K562 (cell line): ENCODE data around the gene CDYL. TPM values are rescaled to one million over a fixed set of nuclear protein-coding genes. Genes with fewer than 3 reads are reported as not detected.

Source experiments
- ATAC-seq: fragments of 200-7000 bp; cut with Tn5 transposase; 3 replicates; pipeline ENCODE4 v1.9.1; 2020; ENCODE audit warnings: moderate library complexity
- BruUV-seq: library from RNA; stranded (reverse); fragments of 400-500 nt; replicated peaks from 2 replicates; lab custom pipeline; 2021; lab: Mats Ljungman, UMichigan
- CTCF ChIA-PET: fragments of 300-600 bp; formaldehyde crosslinking; extraction: SDS; loops from one replicate; lab custom pipeline; 2021; ENCODE audit warnings: low intra/inter-chr PET ratio; lab: Yijun Ruan, JAX
- POLR2A ChIA-PET: fragments of 300-600, 350-650 bp; sonication (Branson Sonifier 250); formaldehyde crosslinking; extraction: SDS; loops from one replicate; lab custom pipeline; 2021; ENCODE audit warnings: antibody characterized with exemption, inconsistent platforms; lab: Yijun Ruan, JAX
- DNase-seq, 4 experiments: peaks; one replicate each; pipeline versions ENCODE4 v3.0.0 to v3.0.0-alpha.2; 2011 to 2018; ENCODE audit warnings: low spot score in 3 of 4, mixed read lengths in 3 of 4; ENCODE audit errors: extremely low read depth in 1 of 4
- FAIRE-seq: peaks from 2 replicates; lab custom pipeline; 2011; peaks lifted over from hg19 to GRCh38; lab: Jason Lieb, UNC
- H2AFZ ChIP-seq: 2 replicates; pipeline ENCODE4 v1.6.0; 2011; ENCODE audit warnings: low read depth, low read length, control low read depth, inconsistent platforms
- H3K27ac ChIP-seq: fragments of 200-600 bp; 3 replicates; pipeline ENCODE4 v1.8.0; 2011; ENCODE audit warnings: low read depth, mild to moderate bottlenecking, control low read depth, inconsistent platforms, low read length, moderate library complexity, mixed read lengths; ENCODE audit errors: extremely low read depth
- H3K27me3 ChIP-seq, 2 experiments: fragments of 300-600 bp in 1 of 2; 2 replicates in 1 of 2; 3 replicates in 1 of 2; pipeline versions ENCODE4 v1.6.0 to v1.8.0; 2011; ENCODE audit warnings: inconsistent platforms in 2 of 2, low read length in 2 of 2, mild to moderate bottlenecking in 1 of 2, mixed read lengths in 1 of 2, moderate library complexity in 1 of 2; ENCODE audit not compliant: control insufficient read depth in 2 of 2, insufficient read depth in 2 of 2
- H3K36me3 ChIP-seq: fragments of 300-600 bp; 3 replicates; pipeline ENCODE4 v1.8.0; 2011; ENCODE audit warnings: mild to moderate bottlenecking, low read length, inconsistent platforms; ENCODE audit not compliant: control insufficient read depth, insufficient read depth
- H3K4me1 ChIP-seq, 2 experiments: fragments of 200-600 bp in 1 of 2; replicated peaks in 1 of 2; 2 replicates in 1 of 2; 3 replicates in 1 of 2; pipeline versions ENCODE4 v1.5.1 to v1.8.0; 2011; ENCODE audit warnings: inconsistent platforms in 2 of 2, low read length in 2 of 2, mild to moderate bottlenecking in 1 of 2, mixed read lengths in 1 of 2, moderate library complexity in 1 of 2; ENCODE audit not compliant: control insufficient read depth in 2 of 2, insufficient read depth in 2 of 2
- H3K4me2 ChIP-seq: 2 replicates; pipeline ENCODE4 v1.6.1; 2011; ENCODE audit warnings: low read length, control low read depth, inconsistent platforms, mixed read lengths; ENCODE audit not compliant: insufficient read depth
- H3K4me3 ChIP-seq: fragments of 200-600 bp; sonication (generic), shearing (Covaris generic); 2 replicates; pipeline ENCODE4 v1.5.1; 2016; ENCODE audit warnings: control low read depth, inconsistent platforms
- H3K79me2 ChIP-seq: fragments of 200-600 bp; 3 replicates; pipeline ENCODE4 v1.8.0; 2011; ENCODE audit warnings: low read length, inconsistent platforms; ENCODE audit not compliant: control insufficient read depth, insufficient read depth
- H3K9ac ChIP-seq, 2 experiments: 2 replicates each; pipeline versions ENCODE4 v1.6.0 to v1.6.1; 2011; ENCODE audit warnings: low read depth in 2 of 2, low read length in 2 of 2, control low read depth in 1 of 2, inconsistent platforms in 1 of 2, mild to moderate bottlenecking in 1 of 2, mixed read lengths in 1 of 2; ENCODE audit not compliant: insufficient read depth in 1 of 2
- H3K9me1 ChIP-seq: one replicate; pipeline ENCODE4 v1.6.0; 2011; ENCODE audit warnings: inconsistent platforms, mild to moderate bottlenecking, low read length, moderate library complexity; ENCODE audit not compliant: control insufficient read depth, insufficient read depth
- H3K9me3 ChIP-seq: replicated peaks from 2 replicates; pipeline ENCODE4 v1.5.1; 2011; ENCODE audit warnings: low read depth, low read length, inconsistent platforms; ENCODE audit not compliant: control insufficient read depth, insufficient read depth
- H4K20me1 ChIP-seq: replicated peaks from 2 replicates; pipeline ENCODE4 v1.6.1; 2011; ENCODE audit warnings: low read length, inconsistent platforms, mixed read lengths; ENCODE audit not compliant: control insufficient read depth, insufficient read depth
- ATF3 ChIP-seq, 2 experiments: fragments of 450-650 bp in 1 of 2; sonication (generic) in 1 of 2; formaldehyde crosslinking in 1 of 2; IDR thresholded peaks in 1 of 2; conservative IDR thresholded peaks in 1 of 2; 2 replicates each; pipeline versions ENCODE4 v1.6.1 to v1.8.1; 2016 to 2023; ENCODE audit warnings: mild to moderate bottlenecking in 2 of 2, moderate library complexity in 2 of 2, inconsistent platforms in 1 of 2, missing genetic modification reagents in 1 of 2
- DMBX1 ChIP-seq: fragments of 250-450 bp; sonication (Bioruptor Pico); IDR thresholded peaks from 2 replicates; pipeline ENCODE4 v1.8.0; 2022; ENCODE audit warnings: inconsistent platforms, mild to moderate bottlenecking, moderate library complexity, borderline replicate concordance
- EHMT2 ChIP-seq: fragments of 450-650 bp; IDR thresholded peaks from 2 replicates; pipeline ENCODE4 v1.6.1; 2018; ENCODE audit warnings: antibody characterized with exemption
- ELF4 ChIP-seq: fragments of 450-650 bp; formaldehyde crosslinking; IDR thresholded peaks from 2 replicates; pipeline ENCODE4 v1.4.0; 2022; ENCODE audit warnings: missing genetic modification characterization
- FOSL1 ChIP-seq: fragments of 200-800 bp; sonication (Bioruptor generic); conservative IDR thresholded peaks from 2 replicates; pipeline ENCODE4 v1.6.1; 2016; ENCODE audit warnings: missing genetic modification characterization, missing compliant biosample characterization
- HMBOX1 ChIP-seq: sonication (generic); IDR thresholded peaks from 2 replicates; pipeline ENCODE4 v1.6.1; 2016
- KAT7 ChIP-seq: sonication (generic); formaldehyde crosslinking; IDR thresholded peaks from 2 replicates; pipeline ENCODE4 v1.8.0; 2022; ENCODE audit warnings: missing genetic modification reagents, mild to moderate bottlenecking, borderline replicate concordance
- MITF ChIP-seq: IDR thresholded peaks from 2 replicates; pipeline ENCODE4 v1.6.1; 2014; ENCODE audit warnings: antibody characterized with exemption
- NCOA4 ChIP-seq: fragments of 450-650 bp; IDR thresholded peaks from 2 replicates; pipeline ENCODE4 v1.6.1; 2018; ENCODE audit warnings: mild to moderate bottlenecking; ENCODE audit not compliant: partially characterized antibody
- NFE2L1 ChIP-seq: fragments of 450-650 bp; IDR thresholded peaks from 2 replicates; pipeline ENCODE4 v1.6.1; 2016; ENCODE audit warnings: missing genetic modification characterization, low read depth, mild to moderate bottlenecking, missing compliant biosample characterization, moderate library complexity, borderline replicate concordance
- PHB ChIP-seq: fragments of 250-450 bp; sonication (Bioruptor Pico); IDR thresholded peaks from 2 replicates; pipeline ENCODE4 v1.5.0; 2021
- SMARCA4 ChIP-seq: fragments of 450-650 bp; IDR thresholded peaks from 2 replicates; pipeline ENCODE4 v1.6.1; 2016
- TAL1 ChIP-seq: fragments of 450-650 bp; IDR thresholded peaks from 2 replicates; pipeline ENCODE4 v1.6.1; 2016; ENCODE audit warnings: mild to moderate bottlenecking
- ZNF583 ChIP-seq: fragments of 250-450 bp; sonication (Bioruptor Pico); IDR thresholded peaks from 2 replicates; pipeline ENCODE4 v1.4.0; 2020
- ZNF655 ChIP-seq: fragments of 250-450 bp; sonication (Bioruptor Pico); IDR thresholded peaks from 2 replicates; pipeline ENCODE4 v1.5.0; 2021
- WGBS: fragments of 100-300 bp; shearing (Covaris generic); methylation state at CpG from one replicate; pipeline ENCODE4 v1.1.6; 2016; ENCODE audit warnings: low coverage, mixed read lengths; ENCODE audit not compliant: insufficient coverage; ENCODE audit errors: missing lambda C conversion rate; 5-methylcytosine and 5-hydroxymethylcytosine counted together
- in situ Hi-C: fragments of 300-500 bp; cut with MboI; formaldehyde crosslinking; loops from 4 replicates; pipeline ENCODE4 v1.15.0; 2018; ENCODE audit warnings: inconsistent platforms, mixed read lengths
- intact Hi-C: fragments of 100-400 bp; cut with micrococcal nuclease; formaldehyde crosslinking; loops from 2 replicates; pipeline ENCODE4 v1.14.2; 2022
- polyA plus RNA-seq, 8 experiments: library from polyadenylated mRNA; depleted of rRNA in 4 of 8; stranded (reverse) in 5 of 8; unstranded in 3 of 8; fragments of >200 nt; fragmentation: Nextera tagmentation in 2 of 8; fragmentation: Illumina TruSeq in 1 of 8; extraction: Ambion mirVana in 2 of 8; extraction: Trizol in 1 of 8; gene quantifications; 2 replicates each; pipeline versions ENCODE4 v1.2.1 to v1.2.3, GENCODE V29; 2011 to 2014; ENCODE audit warnings: inconsistent platforms in 1 of 8, missing spikeins in 1 of 8
- total RNA-seq, 7 experiments: library from RNA; depleted of rRNA in 6 of 7; stranded (reverse); fragments of >200 nt in 6 of 7; fragmentation: Illumina TruSeq in 2 of 7; extraction: Trizol in 2 of 7; gene quantifications; 2 replicates each; pipeline versions ENCODE4 v1.2.1 to v1.2.3, GENCODE V29; 2011 to 2021; ENCODE audit warnings: low replicate concordance in 1 of 7

Gene CDYL
- total and polyA plus RNA-seq, 9 of the 15 experiments (the other 6 are each of a cell fraction or from before 2014, with no cell fraction given): 8.1 to 45.8 (median 40.8) TPM

- 0 out of 3 replicates have a peak, but pooled peaks cover 2% of the 10 kb centered on the region for H3K36me3 ChIP-seq
- ChIA-PET POLR2A (interaction anchor here (1.0 to 1.9 kb wide), 4 partner anchors 8 to 21 kb away, joined by 3 to 9 read pairs (median 5); no protein-coding TSS in a partner anchor), CTCF (no interaction called here)
- 55% methylated on average over 5 of the region's 5 CpGs for WGBS
- no peak overlapping the region for H3K4me3 ChIP-seq
- H3K27me3 ChIP-seq: no peaks in the 10 kb centered on the region
- BruUV-seq: no TSS peak
- in situ Hi-C loops (no loop called here), intact Hi-C loops (no loop called here)
- FAIRE-seq (no peak), ATAC-seq (no peak), DNase-seq (no peak)
- H3K27ac ChIP-seq: no peak overlapping the region
- H3K4me2 ChIP-seq: no peak overlapping the region
- peaks cover 5 to 17% of the 10 kb centered on the region in 2 experiments; a peak in 4 of 5 replicates for H3K4me1 ChIP-seq
- H2AFZ ChIP-seq: no peak overlapping the region
- peaks cover 12% of the 10 kb centered on the region; the same call in 1 of the 2 replicates for H4K20me1 ChIP-seq
- peaks cover 6% of the 10 kb centered on the region for H3K9me3 ChIP-seq
- H3K9me1 ChIP-seq: no peaks in the 10 kb centered on the region
- H3K9ac ChIP-seq: no peak overlapping the region
- H3K79me2 ChIP-seq: peaks cover 96% of the 10 kb centered on the region
- TF ChIP-seq NCOA4 (no peak), PHB (CRISPR knock-in tag) (no peak), SMARCA4 (peak; percentile 43; the same call in 1 of the 2 replicates), NFE2L1 (tag) (no peak), DMBX1 (CRISPR knock-in tag) (no peak), KAT7 (CRISPR knock-in tag) (no peak), EHMT2 (peak; percentile 33; the same call in 1 of the 2 replicates), FOSL1 (peak; percentile 84), ZNF655 (CRISPR knock-in tag) (no peak), TAL1 (no peak), ATF3 (IDR thresholded peaks at IDR 0.05) (peak; percentile 81), ATF3 (CRISPR knock-in tag; conservative IDR thresholded peaks at IDR 0.05) (no peak), MITF (no peak), ELF4 (CRISPR knock-in tag) (no peak), ZNF583 (no peak), HMBOX1 (peak; percentile 70)
Measured at GRCh38 chr6:4809999-4810918, 34.1 kb downstream of the CDYL start.
